GM23338 (cell line): ENCODE results near the gene OR8D1.

Experiments used
- EZH2 ChIP-seq: fragments of 200-600 bp; sonication (generic); IDR thresholded peaks from one replicate; pipeline ENCODE4 v1.8.0; 2017; ENCODE audit warnings: antibody characterized with exemption, mild to moderate bottlenecking, low read depth; ENCODE audit not compliant: unreplicated experiment
- EZH2phosphoT487 ChIP-seq: fragments of 200-600 bp; sonication (generic); IDR thresholded peaks from one replicate; pipeline ENCODE4 v1.8.1; 2018; ENCODE audit warnings: antibody characterized with exemption; ENCODE audit not compliant: unreplicated experiment
- JUNB ChIP-seq: IDR thresholded peaks from one replicate; pipeline ENCODE4 v1.6.1; 2016; ENCODE audit warnings: antibody characterized with exemption; ENCODE audit not compliant: unreplicated experiment
- POLR2AphosphoS5 ChIP-seq: IDR thresholded peaks from 2 replicates; pipeline ENCODE4 v1.6.1; 2016; ENCODE audit warnings: antibody characterized with exemption, low read depth
- STAT1 ChIP-seq: IDR thresholded peaks from one replicate; pipeline ENCODE4 v1.6.1; 2016; ENCODE audit warnings: antibody characterized with exemption; ENCODE audit not compliant: unreplicated experiment
- ZNF114 ChIP-seq: fragments of 250-450 bp; sonication (Bioruptor Pico); IDR thresholded peaks from 2 replicates; pipeline ENCODE4 v1.5.0; 2020; ENCODE audit warnings: mild to moderate bottlenecking, moderate library complexity
- TF ChIP-seq, protein P1 (sequence below), 2 experiments: fragments of 200-600 bp in 1 of 2; sonication (generic) in 1 of 2; conservative IDR thresholded peaks; 2 replicates each; pipeline versions ENCODE4 v1.5.1 to v1.6.1; 2016 to 2017; ENCODE audit warnings: antibody characterized with exemption in 2 of 2, low read depth in 2 of 2, mild to moderate bottlenecking in 2 of 2, moderate library complexity in 1 of 2
- TF ChIP-seq, protein P2 (sequence below): IDR thresholded peaks from one replicate; pipeline ENCODE4 v1.6.1; 2018; ENCODE audit warnings: antibody characterized with exemption; ENCODE audit not compliant: unreplicated experiment

- TF ChIP-seq, protein P1, sequence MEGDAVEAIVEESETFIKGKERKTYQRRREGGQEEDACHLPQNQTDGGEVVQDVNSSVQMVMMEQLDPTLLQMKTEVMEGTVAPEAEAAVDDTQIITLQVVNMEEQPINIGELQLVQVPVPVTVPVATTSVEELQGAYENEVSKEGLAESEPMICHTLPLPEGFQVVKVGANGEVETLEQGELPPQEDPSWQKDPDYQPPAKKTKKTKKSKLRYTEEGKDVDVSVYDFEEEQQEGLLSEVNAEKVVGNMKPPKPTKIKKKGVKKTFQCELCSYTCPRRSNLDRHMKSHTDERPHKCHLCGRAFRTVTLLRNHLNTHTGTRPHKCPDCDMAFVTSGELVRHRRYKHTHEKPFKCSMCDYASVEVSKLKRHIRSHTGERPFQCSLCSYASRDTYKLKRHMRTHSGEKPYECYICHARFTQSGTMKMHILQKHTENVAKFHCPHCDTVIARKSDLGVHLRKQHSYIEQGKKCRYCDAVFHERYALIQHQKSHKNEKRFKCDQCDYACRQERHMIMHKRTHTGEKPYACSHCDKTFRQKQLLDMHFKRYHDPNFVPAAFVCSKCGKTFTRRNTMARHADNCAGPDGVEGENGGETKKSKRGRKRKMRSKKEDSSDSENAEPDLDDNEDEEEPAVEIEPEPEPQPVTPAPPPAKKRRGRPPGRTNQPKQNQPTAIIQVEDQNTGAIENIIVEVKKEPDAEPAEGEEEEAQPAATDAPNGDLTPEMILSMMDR (conservative IDR thresholded peaks at IDR 0.05; ENCODE audit: low read depth in 2 of 2), result no peak
- TF ChIP-seq EZH2phosphoT487, result no peak
- no peak for TF ChIP-seq POLR2AphosphoS5
- no peak for TF ChIP-seq JUNB
- TF ChIP-seq ZNF114 (CRISPR knock-in tag), result no peak
- TF ChIP-seq, protein P2, sequence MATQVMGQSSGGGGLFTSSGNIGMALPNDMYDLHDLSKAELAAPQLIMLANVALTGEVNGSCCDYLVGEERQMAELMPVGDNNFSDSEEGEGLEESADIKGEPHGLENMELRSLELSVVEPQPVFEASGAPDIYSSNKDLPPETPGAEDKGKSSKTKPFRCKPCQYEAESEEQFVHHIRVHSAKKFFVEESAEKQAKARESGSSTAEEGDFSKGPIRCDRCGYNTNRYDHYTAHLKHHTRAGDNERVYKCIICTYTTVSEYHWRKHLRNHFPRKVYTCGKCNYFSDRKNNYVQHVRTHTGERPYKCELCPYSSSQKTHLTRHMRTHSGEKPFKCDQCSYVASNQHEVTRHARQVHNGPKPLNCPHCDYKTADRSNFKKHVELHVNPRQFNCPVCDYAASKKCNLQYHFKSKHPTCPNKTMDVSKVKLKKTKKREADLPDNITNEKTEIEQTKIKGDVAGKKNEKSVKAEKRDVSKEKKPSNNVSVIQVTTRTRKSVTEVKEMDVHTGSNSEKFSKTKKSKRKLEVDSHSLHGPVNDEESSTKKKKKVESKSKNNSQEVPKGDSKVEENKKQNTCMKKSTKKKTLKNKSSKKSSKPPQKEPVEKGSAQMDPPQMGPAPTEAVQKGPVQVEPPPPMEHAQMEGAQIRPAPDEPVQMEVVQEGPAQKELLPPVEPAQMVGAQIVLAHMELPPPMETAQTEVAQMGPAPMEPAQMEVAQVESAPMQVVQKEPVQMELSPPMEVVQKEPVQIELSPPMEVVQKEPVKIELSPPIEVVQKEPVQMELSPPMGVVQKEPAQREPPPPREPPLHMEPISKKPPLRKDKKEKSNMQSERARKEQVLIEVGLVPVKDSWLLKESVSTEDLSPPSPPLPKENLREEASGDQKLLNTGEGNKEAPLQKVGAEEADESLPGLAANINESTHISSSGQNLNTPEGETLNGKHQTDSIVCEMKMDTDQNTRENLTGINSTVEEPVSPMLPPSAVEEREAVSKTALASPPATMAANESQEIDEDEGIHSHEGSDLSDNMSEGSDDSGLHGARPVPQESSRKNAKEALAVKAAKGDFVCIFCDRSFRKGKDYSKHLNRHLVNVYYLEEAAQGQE, result no peak
- TF ChIP-seq EZH2, result no peak
- no peak for TF ChIP-seq STAT1
These were observed 32.7 kb upstream of the OR8D1 start for GRCh38 chr11:124346311-124346955.
